Stimulated activated naive CD8-positive, alpha-beta T cell treated with anti-CD3 and anti-CD28 coated beads, Interleukin-15, amount 100 ng/mL, for 72 hours (primary cell): Measurements from ENCODE around the gene MPPED1.
A peak's percentile ranks its signal among the peaks of the same experiment; 100 is the strongest.

Experiments
- ATAC-seq: fragments of 150-1000 bp; cut with Tn5 transposase; 2 replicates; pipeline ENCODE4 v1.10.0; 2021; ENCODE audit warnings: mild to moderate bottlenecking, moderate library complexity
- DNase-seq, 2 donors: peaks; one replicate each; pipeline ENCODE4 v3.0.0; 2021 to 2022
- H3K27ac Mint-ChIP-seq, 2 donors: one replicate each; pipeline ENCODE4 v1.8.0; 2022; ENCODE audit warnings: mild to moderate bottlenecking in 2 of 2, mixed read lengths in 2 of 2, moderate library complexity in 2 of 2
- H3K27me3 Mint-ChIP-seq: one replicate; pipeline ENCODE4 v1.8.0; 2022; ENCODE audit warnings: mixed read lengths
- H3K4me1 Mint-ChIP-seq: one replicate; pipeline ENCODE4 v1.8.0; 2022; ENCODE audit warnings: mild to moderate bottlenecking, mixed read lengths
- H3K4me3 Mint-ChIP-seq, 2 donors: one replicate each; pipeline ENCODE4 v1.8.0; 2022; ENCODE audit warnings: mild to moderate bottlenecking in 2 of 2, mixed read lengths in 2 of 2, moderate library complexity in 1 of 2
- H3K9me3 Mint-ChIP-seq, 2 donors: one replicate each; pipeline ENCODE4 v1.8.0; 2022; ENCODE audit warnings: mixed read lengths in 2 of 2

The MPPED1 gene, protein sequence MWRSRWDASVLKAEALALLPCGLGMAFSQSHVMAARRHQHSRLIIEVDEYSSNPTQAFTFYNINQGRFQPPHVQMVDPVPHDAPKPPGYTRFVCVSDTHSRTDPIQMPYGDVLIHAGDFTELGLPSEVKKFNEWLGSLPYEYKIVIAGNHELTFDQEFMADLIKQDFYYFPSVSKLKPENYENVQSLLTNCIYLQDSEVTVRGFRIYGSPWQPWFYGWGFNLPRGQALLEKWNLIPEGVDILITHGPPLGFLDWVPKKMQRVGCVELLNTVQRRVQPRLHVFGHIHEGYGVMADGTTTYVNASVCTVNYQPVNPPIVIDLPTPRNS

DNA sequence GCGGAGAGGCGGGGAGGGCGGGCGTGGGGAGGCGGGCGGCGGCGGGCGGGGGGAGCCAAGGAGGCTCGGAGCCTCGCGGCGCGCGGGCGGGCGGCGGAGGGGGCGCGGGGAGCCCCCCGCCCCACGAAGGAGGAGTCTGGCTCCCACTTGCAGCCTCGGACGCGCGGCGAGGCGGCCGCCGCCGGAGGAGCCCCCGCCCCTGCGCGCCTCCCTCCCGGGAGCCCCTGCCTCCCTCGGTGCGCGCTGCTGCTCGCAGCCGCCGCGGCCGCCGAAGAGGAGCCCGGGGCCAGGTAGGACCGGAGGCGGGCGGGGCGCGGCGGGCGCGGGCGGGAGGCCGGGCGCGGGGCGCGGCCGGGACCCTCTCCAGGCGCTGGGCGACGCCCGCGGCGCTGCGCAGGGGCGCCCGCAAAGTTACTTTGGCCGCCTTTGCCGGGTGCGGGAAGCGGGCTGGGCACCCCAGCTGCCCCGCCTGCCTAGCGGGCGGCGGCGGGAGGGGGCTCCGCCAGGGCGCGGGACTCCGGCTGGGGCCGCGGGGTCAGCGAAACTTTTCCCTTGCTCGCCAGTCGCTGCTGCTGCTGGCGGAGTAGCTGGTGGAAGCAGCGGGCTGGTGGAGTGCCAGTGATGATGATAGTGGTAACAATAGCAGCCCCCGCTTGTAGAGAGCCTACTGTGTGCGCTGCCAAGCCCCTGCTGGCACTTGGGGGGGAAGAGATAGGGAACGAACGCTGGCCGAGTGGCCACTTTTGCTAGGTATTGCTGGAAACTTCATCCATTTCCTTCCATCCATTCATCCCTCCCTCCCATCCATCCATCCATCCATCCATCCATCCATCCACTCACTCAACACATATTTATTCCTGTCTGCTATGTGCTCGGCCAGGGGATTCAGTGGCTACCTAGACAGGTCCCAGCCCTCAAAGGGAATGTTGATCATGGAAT is at the start of gene MPPED1:
TSS of gene MPPED1 (plus strand) at position 146 of the 939 bp plus-strand sequence. CDS start 12,972 bp downstream, outside the sequence.
- H3K27me3 Mint-ChIP-seq: peaks cover 63% of the 10 kb centered on the region
- H3K4me3 Mint-ChIP-seq: peak within 1 kb of the TSS in 1 of 2 donors; percentile 19
- ATAC-seq (no peak), DNase-seq (no peak)
- H3K9me3 Mint-ChIP-seq: no peaks in the 10 kb centered on the region
- no peaks in the 10 kb centered on the region for H3K4me1 Mint-ChIP-seq
- no peak within 1 kb of the TSS for H3K27ac Mint-ChIP-seq

DNA sequence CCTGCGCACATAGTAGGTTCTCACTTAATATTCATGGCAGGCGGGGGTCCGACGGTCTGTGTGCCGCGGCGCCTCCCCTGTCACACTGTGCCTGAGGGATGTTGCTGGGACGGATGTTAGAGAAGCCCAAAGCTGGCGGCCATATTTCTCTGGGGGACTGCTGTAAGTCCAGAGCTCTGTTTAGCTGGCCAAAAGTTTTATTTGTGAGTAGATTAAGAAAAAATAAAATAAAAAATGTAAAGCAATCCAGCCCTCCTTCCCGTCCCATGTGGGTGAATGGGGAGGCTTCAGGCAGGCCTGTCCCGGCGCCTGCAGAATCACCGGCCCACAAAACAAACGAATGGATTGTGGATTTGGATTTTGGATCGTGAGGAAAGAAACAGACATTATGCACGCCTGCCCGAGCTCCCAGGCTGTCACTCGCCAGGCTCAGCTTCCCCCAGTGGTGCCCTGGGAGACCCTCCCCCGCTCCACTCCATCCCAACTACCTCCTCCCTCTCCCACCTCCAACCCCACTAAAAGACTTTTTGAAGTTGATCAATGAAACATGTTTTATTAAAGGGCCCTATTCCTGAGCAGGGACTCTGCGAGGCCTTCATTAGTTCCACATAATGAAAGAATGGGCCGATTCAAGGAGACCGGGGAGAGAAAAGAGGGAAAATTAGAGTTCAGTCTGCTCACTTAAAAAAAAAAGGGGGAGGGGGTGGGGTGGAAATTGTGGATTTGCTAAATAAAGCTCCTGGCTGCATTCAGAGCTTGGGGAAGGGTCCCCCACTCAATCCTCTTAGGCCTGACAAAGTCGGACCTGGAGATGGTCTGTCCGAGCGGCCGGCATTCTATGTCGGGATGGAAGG is 48.3 kb upstream of the MPPED1 start:
- Mint-ChIP-seq H3K27ac (no peak overlapping the region), H3K9me3 (no peaks in the 10 kb centered on the region), H3K4me3 (no peak overlapping the region), H3K4me1 (no peaks in the 10 kb centered on the region), H3K27me3 (peaks cover 18% of the 10 kb centered on the region)
- ATAC-seq: no peak
- no peak for DNase-seq

DNA sequence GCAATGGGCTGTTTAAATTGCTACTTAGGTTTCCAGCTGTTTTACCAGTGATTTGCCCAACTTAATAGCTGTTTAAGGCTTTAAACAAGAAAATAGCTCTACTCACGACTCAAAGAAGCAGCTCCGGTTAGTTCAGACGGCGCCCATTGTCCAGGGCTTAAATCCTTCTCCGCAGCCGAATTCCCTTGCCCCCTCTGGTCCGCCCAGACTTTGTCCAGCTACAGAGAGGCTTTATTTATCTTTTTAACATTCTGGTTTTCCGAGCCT is 47.7 kb upstream of the MPPED1 start:
- peak overlapping the region in 1 of 2 donors; percentile 64 for H3K27ac Mint-ChIP-seq
- H3K9me3 Mint-ChIP-seq: no peaks in the 10 kb centered on the region
- ATAC-seq (no peak), DNase-seq (no peak)
- peaks cover 24% of the 10 kb centered on the region for H3K27me3 Mint-ChIP-seq
- H3K4me3 Mint-ChIP-seq: no peak overlapping the region
- no peaks in the 10 kb centered on the region for H3K4me1 Mint-ChIP-seq

DNA sequence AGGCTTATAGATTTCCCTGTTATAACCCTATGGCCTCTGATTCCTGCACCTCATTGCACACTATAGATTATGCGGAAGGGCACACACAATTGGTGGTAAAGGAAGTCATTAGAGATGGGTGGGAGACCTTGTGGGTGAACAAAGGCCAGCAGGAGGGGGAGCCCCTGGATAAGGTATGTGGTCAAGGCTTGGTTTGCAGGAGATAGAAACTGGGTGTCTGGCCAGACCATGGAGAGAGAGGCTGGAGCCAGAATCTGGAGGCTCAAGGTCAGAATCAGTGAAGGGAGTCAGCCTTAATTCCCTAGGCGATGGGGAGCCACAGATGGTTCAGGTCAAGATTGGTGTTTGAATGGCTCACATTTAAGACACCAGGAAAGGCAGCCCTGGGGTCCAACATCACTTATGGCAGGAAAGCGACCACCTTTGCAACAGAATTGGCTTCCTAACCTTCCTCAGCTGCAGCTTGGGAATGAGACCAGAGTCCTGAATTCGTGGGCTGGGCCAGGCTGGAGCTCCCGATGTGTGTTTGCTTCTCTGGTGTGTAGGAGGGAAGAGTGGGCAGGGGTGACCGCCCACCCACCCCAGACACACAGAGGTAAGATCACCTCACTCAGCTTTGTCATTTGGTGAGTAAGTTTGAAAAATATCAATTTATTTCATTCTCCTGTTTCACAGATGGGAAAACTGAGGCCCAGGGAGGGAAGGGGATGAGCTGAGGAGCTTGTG is 45.9 kb upstream of the MPPED1 start:
- ATAC-seq: no peak
- H3K27ac Mint-ChIP-seq: peak overlapping the region in 1 of 2 donors; percentile 2
- DNase-seq: no peak

DNA sequence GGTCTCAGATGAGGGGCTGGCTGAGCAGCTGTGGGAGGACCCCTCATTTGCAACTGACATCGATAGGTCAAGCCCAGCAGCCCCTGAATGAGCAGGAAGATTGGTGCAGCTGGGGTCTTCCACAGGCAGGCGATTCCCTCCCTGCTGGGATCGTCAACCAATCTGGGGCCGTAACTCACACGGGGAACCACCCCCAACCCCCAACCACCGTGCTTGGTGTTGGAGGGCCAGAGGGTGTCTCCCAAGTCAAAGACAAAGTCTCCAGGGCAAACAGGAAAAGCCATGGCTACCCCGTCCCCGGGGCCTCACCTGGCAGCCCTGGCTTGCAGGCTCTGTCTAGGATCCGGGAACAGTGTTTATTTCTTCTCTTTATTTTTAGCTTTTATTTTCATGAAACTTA is 41.8 kb upstream of the MPPED1 start:
- peaks cover 57% of the 10 kb centered on the region for H3K27me3 Mint-ChIP-seq
- H3K4me3 Mint-ChIP-seq: no peak overlapping the region
- H3K27ac Mint-ChIP-seq: no peak overlapping the region
- DNase-seq (no peak), ATAC-seq (no peak)
- peaks cover 9 to 11% of the 10 kb centered on the region in 2 donors for H3K9me3 Mint-ChIP-seq
- H3K4me1 Mint-ChIP-seq: no peaks in the 10 kb centered on the region

More for the DNA sequence above, 45.9 kb upstream of the MPPED1 start:
- H3K4me3 Mint-ChIP-seq: no peak overlapping the region
- H3K27me3 Mint-ChIP-seq: peaks cover 33% of the 10 kb centered on the region
- H3K9me3 Mint-ChIP-seq: no peaks in the 10 kb centered on the region
- H3K4me1 Mint-ChIP-seq: no peaks in the 10 kb centered on the region

DNA sequence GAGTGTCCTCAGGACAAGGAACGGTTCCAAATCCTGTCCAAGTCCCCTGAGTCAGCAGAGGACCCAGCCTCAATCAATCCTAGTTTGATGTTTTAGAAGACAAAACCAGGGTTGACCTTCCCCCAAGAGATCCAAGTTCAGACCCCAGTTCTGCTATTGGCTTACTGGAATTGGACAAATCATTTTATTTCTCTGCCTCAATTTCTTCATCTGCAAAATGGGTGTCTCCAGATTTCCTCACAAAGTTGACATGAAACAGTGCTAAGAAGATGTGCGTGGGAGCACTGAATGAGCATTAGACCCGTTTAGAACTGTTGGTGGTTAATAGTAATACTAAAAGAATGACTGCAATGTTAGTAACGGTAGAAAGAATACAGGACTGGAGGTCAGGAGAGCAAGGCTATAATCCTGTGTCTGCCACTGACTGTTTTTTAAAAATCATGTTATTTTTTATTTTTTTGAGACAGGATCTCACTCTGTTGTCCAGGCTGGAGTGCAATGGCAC is 35.8 kb upstream of the MPPED1 start:
- peaks cover 83% of the 10 kb centered on the region for H3K27me3 Mint-ChIP-seq
- H3K27ac Mint-ChIP-seq: no peak overlapping the region
- H3K9me3 Mint-ChIP-seq: peaks cover 11% of the 10 kb centered on the region in 2 donors
- H3K4me1 Mint-ChIP-seq: peaks cover 26% of the 10 kb centered on the region
- no peak for ATAC-seq
- DNase-seq: no peak
- H3K4me3 Mint-ChIP-seq: no peak overlapping the region

DNA sequence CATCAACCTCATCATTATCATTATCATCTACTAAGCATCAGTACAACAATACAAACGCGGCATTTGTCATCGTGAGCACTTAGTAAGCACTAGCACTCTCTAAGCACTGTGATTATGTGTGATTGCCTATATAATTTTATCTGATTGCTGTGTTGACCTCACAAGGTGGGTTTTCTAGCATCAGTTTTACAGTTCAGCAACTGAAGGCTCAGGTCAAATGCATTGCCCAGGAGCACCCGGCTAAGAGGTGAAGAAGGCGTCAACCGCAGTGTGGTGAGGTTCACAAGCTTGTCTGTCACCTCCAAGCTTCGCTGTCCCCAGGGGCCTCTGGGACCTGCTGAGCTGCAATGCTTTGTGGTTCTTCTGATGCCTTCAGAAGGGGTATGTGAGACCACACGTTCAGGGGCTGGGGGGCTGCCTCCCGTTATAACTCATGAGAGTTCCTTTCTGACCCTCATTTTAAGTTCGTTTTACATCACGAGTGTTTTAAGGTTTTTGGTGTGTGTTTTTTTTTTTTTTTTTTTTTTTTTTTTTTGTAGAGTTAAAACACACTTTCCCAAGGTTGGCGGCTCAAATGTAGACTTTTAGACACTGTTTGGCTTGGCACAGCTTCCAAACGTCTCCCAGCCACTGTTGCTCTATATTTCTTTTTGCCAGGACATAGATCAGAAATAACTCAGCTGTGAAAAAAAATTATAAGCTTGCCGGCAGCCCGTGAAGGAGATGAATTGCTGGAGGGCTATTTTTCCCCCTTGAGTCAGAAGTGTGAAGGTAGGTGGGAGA is 34.9 kb upstream of the MPPED1 start:
- DNase-seq: peak; percentile 29 to 56
- H3K27ac Mint-ChIP-seq: no peak overlapping the region

DNA sequence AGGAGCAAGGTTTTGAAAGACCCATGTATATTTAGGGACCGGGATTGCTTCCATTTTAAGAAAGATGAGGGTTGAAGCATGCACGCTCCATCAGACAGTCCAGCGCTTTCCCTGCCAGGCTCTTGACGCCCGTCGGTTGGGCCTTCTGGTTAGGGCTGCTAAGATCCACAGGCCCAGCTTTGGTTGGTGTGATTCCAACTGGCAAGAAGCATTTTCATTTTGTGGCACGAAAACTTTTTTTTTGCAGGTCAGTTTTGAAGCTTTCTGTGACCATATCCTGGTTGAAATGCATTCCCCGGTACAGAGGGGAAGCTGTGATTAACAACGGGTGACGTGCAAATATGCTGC is 34.3 kb upstream of the MPPED1 start:
- Mint-ChIP-seq H3K27me3 (peaks cover 85% of the 10 kb centered on the region), H3K4me3 (no peak overlapping the region), H3K9me3 (peaks cover 11% of the 10 kb centered on the region in 2 donors), H3K4me1 (peaks cover 26% of the 10 kb centered on the region), H3K27ac (no peak overlapping the region)
- ATAC-seq: no peak
- no peak for DNase-seq

More for the DNA sequence above, 34.9 kb upstream of the MPPED1 start:
- H3K9me3 Mint-ChIP-seq: peaks cover 11% of the 10 kb centered on the region in 2 donors
- peaks cover 83% of the 10 kb centered on the region for H3K27me3 Mint-ChIP-seq
- peaks cover 26% of the 10 kb centered on the region for H3K4me1 Mint-ChIP-seq
- ATAC-seq: peak; percentile 92
- H3K4me3 Mint-ChIP-seq: no peak overlapping the region

DNA sequence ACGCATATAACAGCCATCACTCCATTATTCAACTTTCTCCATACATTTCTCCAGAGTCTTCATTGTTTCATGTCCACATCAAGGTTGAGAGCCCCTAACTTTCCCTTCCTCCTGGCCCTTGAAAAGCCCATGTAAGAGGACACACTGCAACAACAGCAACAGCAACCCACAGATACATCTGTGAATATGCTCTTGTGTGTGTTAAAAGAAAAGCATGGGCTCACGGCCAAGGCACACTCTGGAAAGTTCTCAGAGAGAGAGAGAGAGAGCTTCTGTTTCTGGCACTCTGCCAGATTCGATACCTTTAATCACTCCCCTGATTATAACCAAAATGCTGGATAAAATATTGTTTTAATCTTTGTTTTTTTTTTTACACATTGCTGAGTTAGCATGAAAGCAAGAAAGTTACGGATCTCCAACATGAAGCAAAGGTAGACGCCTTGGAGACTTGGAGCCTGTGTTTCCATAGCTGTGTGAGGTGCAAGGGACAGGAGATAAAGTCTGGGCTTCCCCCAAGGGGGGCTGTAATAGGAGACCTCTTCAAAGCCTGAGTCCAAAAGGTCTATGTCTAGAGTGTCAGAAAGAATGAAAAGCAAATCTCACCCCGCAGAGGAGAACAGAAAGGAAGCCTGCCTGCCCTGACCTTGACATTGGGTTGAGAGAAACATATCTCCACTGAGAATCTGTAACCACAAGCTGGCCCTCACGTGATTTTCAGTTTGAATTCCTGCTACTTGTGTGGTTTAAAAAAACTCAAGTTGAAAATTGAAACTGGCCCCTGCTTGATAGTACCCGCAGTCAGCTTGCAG is 33.7 kb upstream of the MPPED1 start:
- H3K27ac Mint-ChIP-seq: no peak overlapping the region
- DNase-seq (no peak), ATAC-seq (no peak)
- peaks cover 85% of the 10 kb centered on the region for H3K27me3 Mint-ChIP-seq
- H3K4me1 Mint-ChIP-seq: peaks cover 26% of the 10 kb centered on the region
- H3K9me3 Mint-ChIP-seq: peaks cover 11% of the 10 kb centered on the region in 2 donors
- H3K4me3 Mint-ChIP-seq: no peak overlapping the region

DNA sequence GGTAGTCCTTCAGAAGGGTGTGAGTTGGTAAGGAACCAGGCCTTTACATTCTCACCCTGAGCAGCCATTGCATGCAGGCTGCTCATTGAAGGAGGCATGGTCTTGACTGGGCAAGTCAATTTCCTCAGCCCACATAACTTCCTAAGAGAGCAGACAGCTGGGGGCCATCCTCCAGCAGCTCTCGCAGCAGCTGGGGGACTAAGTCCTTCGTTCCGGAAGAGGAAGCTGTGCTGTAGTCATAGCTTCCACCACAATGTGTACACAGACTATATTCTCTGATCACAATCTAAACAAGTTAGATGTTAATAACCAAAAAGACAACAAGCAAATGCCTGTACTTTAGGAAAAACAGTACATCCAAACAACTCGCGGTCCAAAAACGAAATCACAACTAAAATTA is 30.1 kb upstream of the MPPED1 start:
- Mint-ChIP-seq H3K4me1 (peaks cover 27% of the 10 kb centered on the region), H3K27me3 (peaks cover 80% of the 10 kb centered on the region), H3K4me3 (no peak overlapping the region), H3K27ac (no peak overlapping the region), H3K9me3 (no peaks in the 10 kb centered on the region)
- ATAC-seq: no peak
- DNase-seq: no peak

DNA sequence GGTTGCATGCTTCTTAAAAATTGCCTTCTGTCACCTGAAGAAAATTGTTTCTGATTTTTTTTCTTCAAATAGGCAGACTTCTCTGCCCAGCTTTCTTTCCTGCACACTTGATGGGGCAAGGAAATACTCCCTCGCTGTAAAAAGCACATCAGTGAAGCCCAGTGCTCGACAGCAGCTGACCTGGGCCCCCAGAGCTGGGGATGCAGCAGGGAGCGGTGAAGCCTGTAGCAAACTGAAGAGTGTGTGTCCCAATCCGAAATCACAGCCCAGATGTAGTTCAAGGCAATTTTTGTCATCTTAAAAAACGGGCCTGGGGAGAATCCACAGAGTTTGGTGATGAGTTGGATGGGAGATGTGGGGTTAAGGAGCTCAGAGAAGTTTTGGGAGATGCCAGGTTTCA is 27.0 kb upstream of the MPPED1 start:
- H3K4me1 Mint-ChIP-seq: peaks cover 10% of the 10 kb centered on the region
- no peak overlapping the region for H3K4me3 Mint-ChIP-seq
- no peak for ATAC-seq
- no peak for DNase-seq
- no peaks in the 10 kb centered on the region for H3K9me3 Mint-ChIP-seq
- H3K27ac Mint-ChIP-seq: no peak overlapping the region
- H3K27me3 Mint-ChIP-seq: peaks cover 70% of the 10 kb centered on the region

DNA sequence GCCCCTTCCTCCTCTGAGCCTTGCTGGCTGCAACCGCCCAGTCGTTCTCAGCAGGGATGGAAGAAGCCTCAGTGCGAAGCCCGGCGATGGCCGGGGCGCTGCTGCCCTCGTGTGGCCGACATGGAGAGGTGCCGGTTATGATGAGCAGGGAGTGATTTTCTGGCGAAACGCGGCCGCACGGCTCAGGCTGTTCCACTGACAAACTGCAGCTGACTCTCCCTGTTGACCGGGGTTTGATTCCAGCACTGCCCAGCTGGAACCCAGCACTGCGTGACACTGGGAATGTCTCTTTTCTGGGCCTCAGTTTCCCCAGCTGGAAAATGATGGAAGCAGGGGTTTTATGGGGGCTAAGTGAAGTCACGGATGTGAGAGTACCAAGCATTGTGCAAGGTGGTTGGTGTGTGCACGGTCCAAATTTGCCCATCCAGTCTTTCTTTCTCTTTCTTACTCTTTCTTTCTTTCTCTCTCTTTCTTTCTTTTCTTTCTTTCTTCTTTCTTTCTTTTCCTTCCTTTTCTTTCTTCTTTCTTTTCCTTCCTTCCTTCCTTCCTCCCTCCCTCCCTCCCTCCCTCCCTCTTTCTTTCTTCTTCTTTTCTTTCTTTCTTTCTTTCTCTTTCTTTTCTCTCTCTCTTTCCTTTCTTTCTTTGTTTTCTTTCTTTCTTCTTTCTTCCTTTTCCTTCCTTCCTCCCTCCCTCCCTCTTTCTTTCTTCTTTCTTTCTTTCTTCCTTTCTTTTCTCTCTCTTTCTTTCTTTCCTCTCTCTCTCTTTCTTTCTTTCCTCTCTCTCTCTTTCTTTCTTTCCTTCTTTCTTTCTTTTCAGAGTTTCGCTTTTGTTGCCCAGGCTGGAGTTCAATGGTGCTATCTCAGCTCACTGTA is 25.8 kb upstream of the MPPED1 start:
- peak; percentile 93 for ATAC-seq
- peaks cover 58% of the 10 kb centered on the region for H3K27me3 Mint-ChIP-seq
- DNase-seq: peak; percentile 68 to 71
- no peak overlapping the region for H3K4me3 Mint-ChIP-seq
- peaks cover 10% of the 10 kb centered on the region for H3K4me1 Mint-ChIP-seq
- no peak overlapping the region for H3K27ac Mint-ChIP-seq
- no peaks in the 10 kb centered on the region for H3K9me3 Mint-ChIP-seq

DNA sequence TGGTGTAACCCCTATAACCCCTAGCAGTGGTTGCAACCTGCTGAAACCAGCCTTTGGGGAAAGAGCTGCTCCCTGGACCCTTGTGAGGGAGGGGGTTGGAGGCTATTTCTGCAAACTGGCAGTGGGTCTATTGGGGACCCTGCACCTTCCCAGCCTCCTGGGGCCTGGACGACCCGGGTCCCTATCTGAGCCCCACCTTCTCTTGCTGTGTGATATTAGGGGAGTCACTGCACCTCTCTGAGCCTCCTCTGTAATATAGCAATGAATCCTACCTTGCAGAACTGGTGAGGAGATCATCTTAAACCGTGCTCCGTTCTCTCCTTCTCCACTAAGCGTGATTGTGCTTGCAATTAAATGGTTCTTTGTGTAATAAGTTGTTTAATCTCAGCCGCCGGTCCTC is 24.0 kb upstream of the MPPED1 start:
- no peaks in the 10 kb centered on the region for H3K9me3 Mint-ChIP-seq
- no peak for ATAC-seq
- H3K4me1 Mint-ChIP-seq: peaks cover 10% of the 10 kb centered on the region
- no peak overlapping the region for H3K27ac Mint-ChIP-seq
- H3K27me3 Mint-ChIP-seq: peaks cover 43% of the 10 kb centered on the region
- no peak for DNase-seq
- no peak overlapping the region for H3K4me3 Mint-ChIP-seq
